Islet precursor cell (in vitro differentiated cells): ENCODE measurements around the gene POLD2.
A peak's percentile ranks its signal among the peaks of the same experiment; 100 is the strongest.
"Not testable (repeated sequence)": the region's sequence is repeated elsewhere in the genome, so short reads cannot be mapped to it uniquely, and the experiment has no call there.

Source experiments
- DNase-seq: peaks from one replicate; pipeline ENCODE4 v3.0.0-alpha.2; 2018

Gene POLD2

GRCh38 chr7:44138698-44139097 lies 15.3 kb upstream of the POLD2 start:
- DNase-seq, result no peak

- no peak for DNase-seq
These were observed 13.4 kb upstream of the POLD2 start for GRCh38 chr7:44136731-44137130.

GRCh38 chr7:44134943-44135628 lies 11.7 kb upstream of the POLD2 start:
- peak; percentile 76 for DNase-seq

- DNase-seq, result no peak
These were observed 9.9 kb upstream of the POLD2 start for GRCh38 chr7:44133295-44133694.

- DNase-seq, result no peak
These were observed 8.7 kb upstream of the POLD2 start for GRCh38 chr7:44132039-44132438.

GRCh38 chr7:44131173-44132029 lies 8.1 kb upstream of the POLD2 start:
- peak; percentile 89 for DNase-seq

- no peak for DNase-seq
These were observed 5.6 kb upstream of the POLD2 start for GRCh38 chr7:44128721-44129582.

GRCh38 chr7:44127161-44127560 lies 3.8 kb upstream of the POLD2 start:
- DNase-seq, result no peak

- DNase-seq, result not testable (repeated sequence)
These were observed 3.2 kb upstream of the POLD2 start for GRCh38 chr7:44126574-44126973.

GRCh38 chr7:44124822-44125202 lies 1.5 kb upstream of the POLD2 start:
- DNase-seq, result no peak

- no peak for DNase-seq
These were observed 819 bp downstream of the POLD2 start for GRCh38 chr7:44122529-44122928.

GRCh38 chr7:44121761-44122420 lies 1.5 kb downstream of the POLD2 start:
- no peak for DNase-seq

GRCh38 chr7:44120395-44120794 lies 3.0 kb downstream of the POLD2 start:
- DNase-seq, result no peak

- DNase-seq, result no peak
These were observed 3.4 kb downstream of the POLD2 start for GRCh38 chr7:44119829-44120380.

GRCh38 chr7:44117801-44118429 lies 5.4 kb downstream of the POLD2 start:
- DNase-seq, result no peak

- DNase-seq, result no peak
These were observed 6.3 kb downstream of the POLD2 start for GRCh38 chr7:44116789-44117666.

- DNase-seq, result no peak
These were observed 7.1 kb downstream of the POLD2 start for GRCh38 chr7:44116087-44116788.

GRCh38 chr7:44114586-44115310 lies 8.6 kb downstream of the POLD2 start:
- no peak for DNase-seq

GRCh38 chr7:44113764-44114354 lies 9.5 kb downstream of the POLD2 start:
- no peak for DNase-seq
